GM23248 (cell line): ENCODE results near the gene PRKAR1B. TPM values are rescaled to one million over a fixed set of nuclear protein-coding genes. Genes with fewer than 3 reads are reported as not detected.
A peak's percentile ranks its signal among the peaks of the same experiment; 100 is the strongest.

Experiments used
- DNase-seq: peaks from one replicate; pipeline ENCODE4 v3.0.0-alpha.2; 2015
- H2AFZ ChIP-seq: fragments of 200-600 bp; sonication (generic); 2 replicates; pipeline ENCODE4 v1.6.1; 2016; ENCODE audit warnings: antibody characterized with exemption
- H3F3A ChIP-seq: fragments of 200-600 bp; sonication (generic); 2 replicates; pipeline ENCODE4 v1.6.1; 2016; ENCODE audit warnings: mild to moderate bottlenecking, antibody characterized with exemption, mixed run types; ENCODE audit not compliant: insufficient read depth
- H3K27ac ChIP-seq: fragments of 200-600 bp; sonication (generic); 2 replicates; pipeline ENCODE4 v1.5.1; 2016; ENCODE audit warnings: mild to moderate bottlenecking
- H3K27me3 ChIP-seq: fragments of 200-600 bp; sonication (generic); replicated peaks from 2 replicates; pipeline ENCODE4 v1.6.1; 2016; ENCODE audit warnings: mild to moderate bottlenecking; ENCODE audit not compliant: insufficient read depth
- H3K36me3 ChIP-seq: fragments of 200-600 bp; sonication (generic); 2 replicates; pipeline ENCODE4 v1.6.1; 2016; ENCODE audit warnings: low read depth, mild to moderate bottlenecking
- H3K4me1 ChIP-seq: fragments of 200-600 bp; sonication (generic); 2 replicates; pipeline ENCODE4 v1.6.1; 2016; ENCODE audit warnings: mild to moderate bottlenecking; ENCODE audit not compliant: insufficient read depth
- H3K4me2 ChIP-seq: fragments of 200-600 bp; sonication (generic); one replicate; pipeline ENCODE4 v1.6.1; 2016; ENCODE audit warnings: mild to moderate bottlenecking; ENCODE audit not compliant: unreplicated experiment
- H3K4me3 ChIP-seq: fragments of 200-600 bp; sonication (generic); 2 replicates; pipeline ENCODE4 v1.5.1; 2016; ENCODE audit warnings: mild to moderate bottlenecking
- H3K79me2 ChIP-seq: fragments of 200-600 bp; sonication (generic); 2 replicates; pipeline ENCODE4 v1.6.1; 2016; ENCODE audit warnings: mild to moderate bottlenecking; ENCODE audit not compliant: insufficient read depth
- H3K9ac ChIP-seq: fragments of 200-600 bp; sonication (generic); 2 replicates; pipeline ENCODE4 v1.6.1; 2016; ENCODE audit warnings: mild to moderate bottlenecking
- H3K9me2 ChIP-seq: fragments of 200-600 bp; sonication (generic); 2 replicates; pipeline ENCODE4 v1.6.1; 2016; ENCODE audit warnings: mixed run types, mild to moderate bottlenecking, moderate library complexity; ENCODE audit not compliant: insufficient read depth
- H3K9me3 ChIP-seq: fragments of 200-600 bp; sonication (generic); one replicate; pipeline ENCODE4 v1.6.1; 2017; ENCODE audit warnings: low read depth
- H4K20me1 ChIP-seq: fragments of 200-600 bp; sonication (generic); 2 replicates; pipeline ENCODE4 v1.6.0; 2016; ENCODE audit not compliant: insufficient read depth
- EZH2 ChIP-seq: fragments of 200-600 bp; sonication (generic); IDR thresholded peaks from 2 replicates; pipeline ENCODE4 v1.6.1; 2018; ENCODE audit warnings: antibody characterized with exemption, mild to moderate bottlenecking; ENCODE audit not compliant: insufficient read depth, poor library complexity, severe bottlenecking
- EZH2phosphoT487 ChIP-seq: fragments of 200-600 bp; sonication (generic); IDR thresholded peaks from 2 replicates; pipeline ENCODE4 v1.6.1; 2018; ENCODE audit warnings: antibody characterized with exemption, moderate library complexity, mild to moderate bottlenecking, low read depth; ENCODE audit not compliant: insufficient read depth
- WGBS, 2 experiments: methylation state at CpG; one replicate each; pipeline ENCODE4 v1.1.6; 2015 to 2017; ENCODE audit warnings: low lambda C conversion rate in 2 of 2, low coverage in 1 of 2; ENCODE audit errors: missing lambda C conversion rate in 2 of 2; 5-methylcytosine and 5-hydroxymethylcytosine counted together
- in situ Hi-C: fragments of 300-500 bp; cut with MboI; formaldehyde crosslinking; loops from 2 replicates; pipeline ENCODE4 v1.15.0; 2020
- polyA plus RNA-seq: library from polyadenylated mRNA; unstranded; fragments of >200 nt; fragmentation: Nextera tagmentation; extraction: Ambion mirVana; gene quantifications from 2 replicates; pipeline ENCODE4 v1.2.1, GENCODE V29; 2016
- total RNA-seq: library from RNA; depleted of rRNA; stranded (reverse); fragments of >200 nt; shearing (Covaris generic); gene quantifications from 2 replicates; pipeline ENCODE4 v1.2.3, GENCODE V29; 2014

PRKAR1B gene
- total and polyA plus RNA-seq, 2 experiments from 2014 or later = 10.2 to 12.9 TPM

GRCh38 chr7:539731-540411, 187.2 kb downstream of the PRKAR1B start:
- no peak overlapping the region for H3K9ac ChIP-seq
- no peaks in the 10 kb centered on the region for H3K36me3 ChIP-seq
- TF ChIP-seq EZH2phosphoT487 = no peak
- TF ChIP-seq EZH2 = no peak
- H3K9me2 ChIP-seq = no peaks in the 10 kb centered on the region
- H4K20me1 ChIP-seq = no peaks in the 10 kb centered on the region
- peaks cover 34% of the 10 kb centered on the region for H3K4me1 ChIP-seq
- DNase-seq = peak; percentile 33
- no peaks in the 10 kb centered on the region for H3K79me2 ChIP-seq
- H3K9me3 ChIP-seq = no peaks in the 10 kb centered on the region
- no peaks in the 10 kb centered on the region for H3K27me3 ChIP-seq
- no peaks in the 10 kb centered on the region; the same call in none of the 2 replicates for H3F3A ChIP-seq
- no peak overlapping the region for H3K4me2 ChIP-seq
- H3K27ac ChIP-seq = no peak overlapping the region
- 62 to 75% methylated on average over 12 to 14 of the region's 17 CpGs for WGBS, 2 experiments
- no peak overlapping the region for H2AFZ ChIP-seq
- H3K4me3 ChIP-seq = no peak overlapping the region
- in situ Hi-C loops = no loop called here

- H3K9ac ChIP-seq = peak overlapping the region; percentile 71
- H3K27me3 ChIP-seq = 0 out of 2 replicates have a peak, but pooled peaks cover 3% of the 10 kb centered on the region
- H3K36me3 ChIP-seq = no peaks in the 10 kb centered on the region
- H3F3A ChIP-seq = no peaks in the 10 kb centered on the region; the same call in 1 of the 2 replicates
- H3K79me2 ChIP-seq = no peaks in the 10 kb centered on the region
- no peaks in the 10 kb centered on the region for H3K9me3 ChIP-seq
- H3K27ac ChIP-seq = no peak overlapping the region
- in situ Hi-C loops = no loop called here
- peak overlapping the region; percentile 35 for H3K4me2 ChIP-seq
- H2AFZ ChIP-seq = peak overlapping the region; percentile 66
- no peak overlapping the region for H3K4me3 ChIP-seq
- whole genome bisulfite sequencing, 2 experiments = 79 to 80% methylated on average over 30 to 36 of the region's 37 CpGs
- TF ChIP-seq EZH2 (no peak), EZH2phosphoT487 (no peak)
- no peaks in the 10 kb centered on the region for H4K20me1 ChIP-seq
- no peaks in the 10 kb centered on the region for H3K9me2 ChIP-seq
- peaks cover 34% of the 10 kb centered on the region for H3K4me1 ChIP-seq
- no peak for DNase-seq
Measured at GRCh38 chr7:538764-539685, 188.1 kb downstream of the PRKAR1B start.

GRCh38 chr7:537911-538634, 189.0 kb downstream of the PRKAR1B start:
- H4K20me1 ChIP-seq = no peaks in the 10 kb centered on the region
- no peaks in the 10 kb centered on the region for H3K79me2 ChIP-seq
- H3K4me2 ChIP-seq = peak overlapping the region; percentile 35
- no peaks in the 10 kb centered on the region; the same call in 1 of the 2 replicates for H3F3A ChIP-seq
- H3K36me3 ChIP-seq = no peaks in the 10 kb centered on the region
- no peak for TF ChIP-seq EZH2phosphoT487
- no peak for TF ChIP-seq EZH2
- peaks cover 28% of the 10 kb centered on the region for H3K4me1 ChIP-seq
- no peaks in the 10 kb centered on the region for H3K9me2 ChIP-seq
- DNase-seq = peak; percentile 91
- H2AFZ ChIP-seq = peak overlapping the region; percentile 66
- WGBS, 2 experiments = 52 to 64% methylated on average over 19 to 21 of the region's 21 CpGs
- H3K27ac ChIP-seq = no peak overlapping the region
- in situ Hi-C loops = no loop called here
- H3K27me3 ChIP-seq = 0 out of 2 replicates have a peak, but pooled peaks cover 6% of the 10 kb centered on the region
- no peaks in the 10 kb centered on the region for H3K9me3 ChIP-seq
- H3K9ac ChIP-seq = peak overlapping the region; percentile 71
- H3K4me3 ChIP-seq = no peak overlapping the region

GRCh38 chr7:536231-536630, 190.8 kb downstream of the PRKAR1B start:
- no peak overlapping the region for H2AFZ ChIP-seq
- TF ChIP-seq EZH2 (no peak), EZH2phosphoT487 (no peak)
- no peaks in the 10 kb centered on the region for H3K79me2 ChIP-seq
- H3K4me3 ChIP-seq = no peak overlapping the region
- in situ Hi-C loops = no loop called here
- no peaks in the 10 kb centered on the region for H4K20me1 ChIP-seq
- no peak overlapping the region for H3K9ac ChIP-seq
- H3K36me3 ChIP-seq = no peaks in the 10 kb centered on the region
- no peaks in the 10 kb centered on the region for H3K9me3 ChIP-seq
- no peak overlapping the region for H3K4me2 ChIP-seq
- 77% methylated on average over 10 to 12 of the region's 12 CpGs for WGBS, 2 experiments
- H3K27ac ChIP-seq = no peak overlapping the region
- H3F3A ChIP-seq = no peaks in the 10 kb centered on the region
- H3K27me3 ChIP-seq = peaks cover 6% of the 10 kb centered on the region; the same call in 1 of the 2 replicates
- DNase-seq = no peak
- H3K9me2 ChIP-seq = no peaks in the 10 kb centered on the region
- H3K4me1 ChIP-seq = peaks cover 18% of the 10 kb centered on the region
